ENCODE measurements around the gene ADAMTS19. TPM values are rescaled to one million over a fixed set of nuclear protein-coding genes. Genes with fewer than 3 reads are reported as not detected.

ADAMTS19 gene
- total RNA-seq, 1 donor from 2014 or later = not detected

DNA sequence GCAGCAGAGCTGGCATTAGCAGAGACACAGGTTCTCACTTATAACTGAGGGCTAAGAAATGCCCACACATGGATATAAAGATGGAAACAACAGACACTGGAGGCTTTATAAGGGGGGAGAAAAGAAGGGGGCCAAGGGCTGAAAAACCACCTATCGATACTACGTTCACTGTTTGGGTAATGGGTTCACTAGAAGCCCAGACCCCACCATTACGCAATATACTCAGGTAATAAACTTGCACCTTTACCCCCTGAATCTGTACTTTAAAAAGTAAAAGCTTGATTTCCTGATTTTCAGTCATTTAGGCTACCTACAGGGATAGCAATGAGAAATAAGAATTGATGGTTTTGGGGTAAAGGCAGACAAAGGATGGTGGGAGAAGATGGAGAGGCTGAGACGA, 285.9 kb downstream of the ADAMTS19 start:
- intact Hi-C loops (cut with DNase I) = no loop called here
- Histone ChIP-seq H3K27me3 (ENCODE audit: low read depth) (no peaks in the 10 kb centered on the region), H3K9me3 (no peaks in the 10 kb centered on the region), H3K36me3 (no peaks in the 10 kb centered on the region), H3K4me3 (no peak overlapping the region), H3K27ac (no peak overlapping the region), H3K4me1 (no peaks in the 10 kb centered on the region)
- no peak for DNase-seq
- TF ChIP-seq, protein P1, sequence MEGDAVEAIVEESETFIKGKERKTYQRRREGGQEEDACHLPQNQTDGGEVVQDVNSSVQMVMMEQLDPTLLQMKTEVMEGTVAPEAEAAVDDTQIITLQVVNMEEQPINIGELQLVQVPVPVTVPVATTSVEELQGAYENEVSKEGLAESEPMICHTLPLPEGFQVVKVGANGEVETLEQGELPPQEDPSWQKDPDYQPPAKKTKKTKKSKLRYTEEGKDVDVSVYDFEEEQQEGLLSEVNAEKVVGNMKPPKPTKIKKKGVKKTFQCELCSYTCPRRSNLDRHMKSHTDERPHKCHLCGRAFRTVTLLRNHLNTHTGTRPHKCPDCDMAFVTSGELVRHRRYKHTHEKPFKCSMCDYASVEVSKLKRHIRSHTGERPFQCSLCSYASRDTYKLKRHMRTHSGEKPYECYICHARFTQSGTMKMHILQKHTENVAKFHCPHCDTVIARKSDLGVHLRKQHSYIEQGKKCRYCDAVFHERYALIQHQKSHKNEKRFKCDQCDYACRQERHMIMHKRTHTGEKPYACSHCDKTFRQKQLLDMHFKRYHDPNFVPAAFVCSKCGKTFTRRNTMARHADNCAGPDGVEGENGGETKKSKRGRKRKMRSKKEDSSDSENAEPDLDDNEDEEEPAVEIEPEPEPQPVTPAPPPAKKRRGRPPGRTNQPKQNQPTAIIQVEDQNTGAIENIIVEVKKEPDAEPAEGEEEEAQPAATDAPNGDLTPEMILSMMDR (IDR thresholded peaks at IDR 0.05) = no peak
- no peak for ATAC-seq

DNA sequence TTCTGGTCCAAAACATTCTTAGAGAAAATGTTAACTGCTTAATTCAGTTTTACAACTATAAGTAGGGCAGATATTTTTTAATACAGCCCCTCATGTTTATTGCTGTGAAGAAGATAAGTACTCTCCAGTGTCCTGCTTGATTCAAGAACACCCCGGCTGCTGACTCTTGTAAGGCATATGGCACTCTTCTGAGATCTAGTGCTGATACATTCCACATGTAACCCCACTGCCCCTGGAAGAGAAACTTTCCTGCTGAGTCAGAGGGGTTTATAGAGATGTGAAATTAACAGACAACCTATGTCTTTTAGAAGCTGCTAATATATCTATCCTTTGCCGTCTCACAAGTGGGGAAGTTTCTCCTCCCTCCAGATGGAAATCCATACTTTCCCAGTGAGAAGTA, 286.8 kb downstream of the ADAMTS19 start:
- no peak for DNase-seq
- Histone ChIP-seq H3K4me3 (no peak overlapping the region), H3K9me3 (no peaks in the 10 kb centered on the region), H3K27me3 (ENCODE audit: low read depth) (no peaks in the 10 kb centered on the region), H3K36me3 (no peaks in the 10 kb centered on the region), H3K27ac (no peak overlapping the region), H3K4me1 (no peaks in the 10 kb centered on the region)
- no peak for ATAC-seq
- intact Hi-C loops (cut with DNase I) = no loop called here
- TF ChIP-seq, protein P1 (IDR thresholded peaks at IDR 0.05) = no peak

DNA sequence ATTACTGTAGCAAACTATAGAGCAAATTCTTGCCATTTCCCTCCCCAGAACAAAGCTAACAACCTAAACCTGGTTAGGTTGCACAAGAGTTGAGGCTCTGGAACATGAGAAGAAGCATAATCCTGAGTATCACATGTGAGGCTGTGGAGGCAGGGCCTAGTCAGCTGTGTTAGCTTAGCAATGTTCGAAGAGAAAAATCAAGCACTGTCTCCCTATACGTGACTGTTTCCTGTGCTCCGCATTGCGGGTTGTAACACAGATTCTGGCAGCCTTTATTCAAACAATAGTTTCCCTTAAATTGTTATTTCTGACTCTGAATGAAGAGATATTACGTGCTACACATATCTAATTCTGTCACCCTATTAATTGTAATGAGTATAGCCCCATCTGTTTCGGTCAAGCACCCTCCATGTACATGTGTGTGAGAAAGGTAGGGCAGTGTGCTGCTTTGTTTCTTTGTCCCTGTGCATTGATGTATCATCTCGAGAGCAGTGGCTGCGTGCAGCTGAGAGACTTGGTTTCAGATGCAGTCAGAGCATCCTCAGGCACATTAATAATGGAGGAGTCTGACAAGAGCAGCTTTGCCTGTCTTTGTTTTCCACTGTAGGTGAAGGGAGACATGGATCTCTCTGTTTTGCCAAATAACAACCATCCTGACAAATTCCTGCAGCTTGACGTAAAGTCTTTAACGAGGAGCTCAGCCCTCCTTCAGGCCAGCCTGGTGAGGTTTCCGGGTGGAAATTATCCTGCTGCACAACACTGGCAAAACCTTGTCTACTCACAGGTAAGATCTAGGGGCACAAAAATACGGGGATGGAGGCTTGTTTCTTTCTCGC, 287.7 kb downstream of the ADAMTS19 start, which contains the start of gene MINAR2:
MINAR2 (plus strand) TSS at position 523 of the 836 bp plus-strand sequence; CDS start at position 620, 97 bp downstream.
- TF ChIP-seq, protein P1 (IDR thresholded peaks at IDR 0.05) = no peak
- intact Hi-C loops (cut with DNase I) = no loop called here
- Histone ChIP-seq H3K4me3 (no peak within 1 kb of the TSS), H3K27me3 (ENCODE audit: low read depth) (no peaks in the 10 kb centered on the region), H3K36me3 (no peaks in the 10 kb centered on the region), H3K4me1 (no peaks in the 10 kb centered on the region), H3K9me3 (no peaks in the 10 kb centered on the region), H3K27ac (no peak within 1 kb of the TSS)
- ATAC-seq (no peak), DNase-seq (no peak)

DNA sequence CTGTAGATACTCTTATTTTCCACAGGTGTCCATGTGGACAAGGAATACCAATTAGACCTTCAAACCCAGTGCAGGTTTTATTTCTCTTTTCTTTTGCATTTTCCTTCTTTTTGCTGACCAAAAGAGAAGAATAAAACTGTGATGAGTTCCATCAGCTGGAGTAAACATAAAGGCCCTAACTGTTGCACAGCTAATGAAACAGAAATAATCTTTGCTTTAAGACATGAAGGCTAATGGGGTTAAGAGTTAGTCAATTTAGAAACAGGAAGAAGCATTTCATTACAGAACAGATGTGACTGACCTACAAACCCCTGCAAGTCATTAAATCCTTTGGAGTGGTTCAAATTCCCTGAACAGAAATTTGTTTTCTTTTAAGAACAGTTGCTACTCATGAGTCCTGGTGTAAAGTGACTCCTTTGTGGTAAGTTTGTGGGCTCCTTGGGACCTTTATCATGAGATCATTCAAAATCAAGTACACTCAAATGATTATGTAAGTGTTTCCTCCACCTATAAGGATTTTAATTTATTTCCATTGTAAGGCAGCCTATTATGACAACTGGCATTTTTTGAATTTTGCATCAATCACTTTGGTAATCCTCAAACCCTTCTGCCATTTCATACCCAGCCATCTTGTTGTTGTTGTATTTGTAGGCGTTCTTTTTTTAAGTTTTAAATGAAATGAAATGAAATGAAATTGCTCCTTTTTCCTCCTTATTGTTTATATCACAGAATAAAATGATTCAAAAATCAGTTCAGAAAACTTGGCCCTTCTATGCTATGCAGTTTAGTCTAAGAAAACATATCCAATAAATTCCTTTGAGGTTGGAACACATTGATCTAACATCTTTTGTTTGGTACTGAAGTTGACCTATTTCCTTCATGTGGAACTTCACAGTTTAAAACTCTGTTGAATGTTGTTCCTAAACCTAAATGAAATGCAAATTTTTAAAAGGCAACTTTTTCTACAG, 289.1 kb downstream of the ADAMTS19 start:
- no peaks in the 10 kb centered on the region for H3K27me3 ChIP-seq (ENCODE audit: low read depth)
- H3K4me1 ChIP-seq = no peaks in the 10 kb centered on the region
- intact Hi-C loops (cut with DNase I) = no loop called here
- no peak overlapping the region for H3K4me3 ChIP-seq
- H3K9me3 ChIP-seq = no peaks in the 10 kb centered on the region
- no peak overlapping the region for H3K27ac ChIP-seq
- DNase-seq = no peak
- no peaks in the 10 kb centered on the region for H3K36me3 ChIP-seq
- TF ChIP-seq, protein P1 (IDR thresholded peaks at IDR 0.05) = no peak
- ATAC-seq = no peak

DNA sequence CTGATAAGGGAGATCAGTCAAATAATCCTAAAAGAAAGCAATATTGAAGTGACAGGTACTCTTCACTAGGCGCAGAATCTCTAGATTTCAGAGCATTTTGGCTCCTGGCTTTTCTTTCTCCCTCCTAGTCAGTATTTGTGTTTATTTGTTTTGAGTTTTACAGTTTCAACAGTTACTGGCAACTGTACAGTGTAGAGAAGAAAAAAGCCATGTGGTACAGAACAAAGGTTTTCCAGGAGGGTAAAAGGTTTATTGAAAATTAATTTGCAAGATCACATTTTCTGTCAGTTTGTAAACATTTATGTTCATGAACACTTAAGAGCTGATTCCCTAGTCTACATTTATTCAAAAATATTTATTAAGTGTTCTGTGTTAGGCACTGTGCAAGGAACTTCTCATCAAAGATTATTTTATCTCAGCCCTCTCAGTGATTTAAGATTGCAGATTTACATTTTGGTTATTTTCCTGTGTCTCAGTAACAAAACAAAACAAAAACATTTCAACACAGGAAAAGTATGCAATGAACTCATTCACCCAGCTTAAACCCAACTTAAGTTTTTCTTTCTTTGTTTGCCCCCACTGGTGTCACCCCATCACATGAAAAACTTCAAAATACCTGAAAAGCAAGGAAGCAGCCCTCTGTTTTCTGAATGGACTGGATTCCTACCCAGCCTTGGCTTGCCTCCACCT, 300.7 kb downstream of the ADAMTS19 start:
- Histone ChIP-seq H3K27me3 (ENCODE audit: low read depth) (no peaks in the 10 kb centered on the region), H3K27ac (no peak overlapping the region), H3K4me3 (no peak overlapping the region), H3K9me3 (no peaks in the 10 kb centered on the region), H3K4me1 (no peaks in the 10 kb centered on the region), H3K36me3 (no peaks in the 10 kb centered on the region)
- ATAC-seq = no peak
- DNase-seq = no peak
- TF ChIP-seq, protein P1 (IDR thresholded peaks at IDR 0.05) = no peak
- intact Hi-C loops (cut with DNase I) = no loop called here

Measured in lower lobe of right lung (tissue), 2 donors.